ENCODE results near the gene TRAPPC2L. TPM values are rescaled to one million over a fixed set of nuclear protein-coding genes. Genes with fewer than 3 reads are reported as not detected.

TRAPPC2L gene
- total and polyA plus RNA-seq, 7 donors = 30.7 to 56.5 (median 42.1) TPM

DNA sequence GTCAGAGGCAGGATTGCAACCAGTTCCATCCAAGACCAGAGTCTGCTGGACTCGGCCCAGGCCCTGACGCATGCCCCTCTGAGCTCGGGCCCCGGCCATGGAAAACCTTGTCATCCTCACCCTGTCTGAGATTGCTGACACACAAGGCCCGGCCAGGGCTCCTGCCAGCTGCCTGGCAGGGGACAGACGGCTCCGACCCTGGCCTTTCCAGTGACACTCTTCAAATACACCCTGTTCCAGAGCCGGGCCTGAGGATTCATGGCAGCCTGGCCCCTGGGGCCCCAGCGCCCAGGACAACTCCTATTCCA, 12.7 kb downstream of the TRAPPC2L start:
- no peaks in the 10 kb centered on the region for H3K9me3 ChIP-seq
- intact Hi-C loops (cut with DNase I) = no loop called here
- WGBS, 2 donors = 74 to 89% methylated on average over 9 of the region's 9 CpGs
- TF ChIP-seq EP300 (IDR thresholded peaks at IDR 0.05) (no peak), POLR2AphosphoS5 (IDR thresholded peaks at IDR 0.05) (no peak), POLR2A (IDR thresholded peaks at IDR 0.05) (no peak)
- TF ChIP-seq, protein P1, sequence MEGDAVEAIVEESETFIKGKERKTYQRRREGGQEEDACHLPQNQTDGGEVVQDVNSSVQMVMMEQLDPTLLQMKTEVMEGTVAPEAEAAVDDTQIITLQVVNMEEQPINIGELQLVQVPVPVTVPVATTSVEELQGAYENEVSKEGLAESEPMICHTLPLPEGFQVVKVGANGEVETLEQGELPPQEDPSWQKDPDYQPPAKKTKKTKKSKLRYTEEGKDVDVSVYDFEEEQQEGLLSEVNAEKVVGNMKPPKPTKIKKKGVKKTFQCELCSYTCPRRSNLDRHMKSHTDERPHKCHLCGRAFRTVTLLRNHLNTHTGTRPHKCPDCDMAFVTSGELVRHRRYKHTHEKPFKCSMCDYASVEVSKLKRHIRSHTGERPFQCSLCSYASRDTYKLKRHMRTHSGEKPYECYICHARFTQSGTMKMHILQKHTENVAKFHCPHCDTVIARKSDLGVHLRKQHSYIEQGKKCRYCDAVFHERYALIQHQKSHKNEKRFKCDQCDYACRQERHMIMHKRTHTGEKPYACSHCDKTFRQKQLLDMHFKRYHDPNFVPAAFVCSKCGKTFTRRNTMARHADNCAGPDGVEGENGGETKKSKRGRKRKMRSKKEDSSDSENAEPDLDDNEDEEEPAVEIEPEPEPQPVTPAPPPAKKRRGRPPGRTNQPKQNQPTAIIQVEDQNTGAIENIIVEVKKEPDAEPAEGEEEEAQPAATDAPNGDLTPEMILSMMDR (IDR thresholded peaks at IDR 0.05) = no peak
- no peak overlapping the region for H3K4me3 ChIP-seq
- H3K27ac ChIP-seq = no peak overlapping the region
- peaks cover 0 to 36% (median 7%) of the 10 kb centered on the region in 3 donors for H3K27me3 ChIP-seq
- H3K4me1 ChIP-seq = no peaks in the 10 kb centered on the region
- H3K36me3 ChIP-seq = no peaks in the 10 kb centered on the region
- DNase-seq = no peak

DNA sequence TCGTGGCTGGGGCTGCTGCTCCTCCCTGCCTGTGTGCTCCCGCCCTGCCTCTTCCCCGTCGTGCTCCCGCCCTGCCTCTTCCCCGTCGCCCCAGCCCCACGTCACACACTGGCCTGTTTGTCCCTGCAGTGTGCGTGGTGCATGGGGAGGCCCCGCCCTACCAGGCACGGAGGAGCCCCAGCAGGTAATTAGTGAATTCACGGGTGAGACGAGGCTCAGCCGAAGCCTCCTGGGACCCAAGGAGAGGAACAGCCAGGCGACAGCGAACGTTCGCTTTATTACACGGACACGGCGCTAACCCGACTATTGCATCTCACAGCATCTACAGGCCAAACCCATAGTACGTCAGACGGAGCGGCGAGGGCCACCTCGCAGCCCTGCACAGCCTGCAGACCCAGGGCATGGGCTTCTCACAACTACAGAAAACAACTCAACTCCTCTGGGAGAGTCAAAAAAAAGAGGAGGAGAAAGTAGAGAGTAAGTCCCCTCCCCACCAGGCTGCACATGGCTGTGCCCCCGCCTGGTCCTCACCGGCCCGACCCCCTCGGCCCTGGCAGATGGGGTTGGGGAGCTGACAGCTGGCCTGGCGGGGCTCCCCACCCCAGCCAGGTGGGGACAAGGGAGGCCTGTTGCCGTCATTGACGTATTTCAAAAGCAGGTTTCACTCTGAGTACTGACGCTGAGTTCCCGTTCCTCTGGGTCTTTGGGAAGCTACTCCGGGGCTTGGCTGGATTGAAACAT, 13.9 kb downstream of the TRAPPC2L start:
- H3K27ac ChIP-seq = no peak overlapping the region
- no peaks in the 10 kb centered on the region for H3K4me1 ChIP-seq
- DNase-seq = no peak
- intact Hi-C loops (cut with DNase I) = no loop called here
- H3K36me3 ChIP-seq = no peaks in the 10 kb centered on the region
- TF ChIP-seq POLR2A (IDR thresholded peaks at IDR 0.05) (no peak), POLR2AphosphoS5 (IDR thresholded peaks at IDR 0.05) (no peak)
- TF ChIP-seq, protein P1 (IDR thresholded peaks at IDR 0.05) = no peak
- peak overlapping the region in 1 of 4 donors; percentile 15 for H3K4me3 ChIP-seq
- 19 to 35% methylated on average over 37 of the region's 37 CpGs for WGBS, 2 donors
- no peaks in the 10 kb centered on the region for H3K9me3 ChIP-seq
- peaks cover 0 to 36% (median 7%) of the 10 kb centered on the region in 3 donors for H3K27me3 ChIP-seq

DNA sequence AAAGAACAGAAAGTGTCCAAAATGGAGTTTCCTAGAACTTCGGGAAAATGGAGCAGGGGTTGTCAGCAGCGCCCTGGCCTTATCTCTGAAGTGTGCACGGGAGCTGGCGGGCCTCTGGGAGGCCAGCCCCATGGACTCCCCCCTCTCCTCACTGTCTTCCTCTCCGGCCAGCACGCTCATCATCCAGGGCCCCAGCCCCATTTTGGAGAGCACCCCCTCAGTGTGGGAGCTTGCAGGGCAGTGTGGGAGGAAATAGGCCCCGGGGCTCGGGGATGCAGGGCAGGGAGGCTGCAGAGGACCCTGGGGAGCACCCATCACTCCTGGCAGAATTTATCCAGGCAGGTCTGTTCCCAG, 14.4 kb downstream of the TRAPPC2L start:
- H3K36me3 ChIP-seq = no peaks in the 10 kb centered on the region
- no peaks in the 10 kb centered on the region for H3K9me3 ChIP-seq
- no peak for DNase-seq
- TF ChIP-seq, protein P1 (IDR thresholded peaks at IDR 0.05) = no peak
- TF ChIP-seq EP300 (IDR thresholded peaks at IDR 0.05) (no peak), POLR2AphosphoS5 (IDR thresholded peaks at IDR 0.05) (no peak), POLR2A (IDR thresholded peaks at IDR 0.05) (no peak)
- WGBS, 2 donors = 28 to 40% methylated on average over 8 of the region's 8 CpGs
- peaks cover 0 to 36% (median 7%) of the 10 kb centered on the region in 3 donors for H3K27me3 ChIP-seq
- intact Hi-C loops (cut with DNase I) = no loop called here
- no peak overlapping the region for H3K27ac ChIP-seq
- peak overlapping the region in 1 of 4 donors; percentile 15 for H3K4me3 ChIP-seq
- H3K4me1 ChIP-seq = no peaks in the 10 kb centered on the region

DNA sequence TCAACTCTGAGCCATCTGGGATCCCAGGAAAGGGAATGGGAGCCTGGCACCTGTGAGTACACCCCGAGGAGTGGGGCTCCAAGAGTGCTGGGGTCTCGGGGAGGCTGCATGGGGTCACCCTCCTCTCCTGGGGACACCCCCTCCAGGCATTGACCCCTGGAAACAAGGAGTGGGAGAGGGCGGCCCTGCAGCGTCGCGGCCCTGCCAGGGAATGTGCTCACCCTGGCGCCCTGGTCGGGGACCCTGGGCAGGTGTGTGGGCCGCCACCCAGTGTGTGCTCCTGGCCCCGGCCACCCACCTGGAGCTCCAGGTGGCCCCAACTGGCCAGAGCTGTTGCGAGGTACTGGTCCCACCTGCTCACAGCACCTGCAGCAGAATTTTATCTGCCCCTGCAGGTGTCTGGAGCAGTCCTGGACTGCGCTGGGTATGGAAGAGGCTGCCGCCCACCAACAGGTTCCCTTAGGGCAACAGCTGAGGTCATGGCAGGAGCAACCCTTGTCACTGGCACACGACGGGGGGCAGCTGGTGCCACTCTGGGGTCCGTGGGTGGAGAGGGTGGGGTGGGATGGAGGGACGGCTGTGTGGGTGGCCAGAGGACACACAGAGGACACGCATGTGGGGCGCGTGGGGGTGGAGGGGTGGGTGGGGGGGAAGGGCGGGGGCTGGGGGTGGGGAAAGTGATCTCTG, 14.9 kb downstream of the TRAPPC2L start:
- 59 to 75% methylated on average over 21 of the region's 21 CpGs for WGBS, 2 donors
- no peaks in the 10 kb centered on the region for H3K4me1 ChIP-seq

More for the DNA sequence above, 14.9 kb downstream of the TRAPPC2L start:
- TF ChIP-seq POLR2A (IDR thresholded peaks at IDR 0.05) = no peak
- TF ChIP-seq, protein P1 (IDR thresholded peaks at IDR 0.05) = no peak
- TF ChIP-seq POLR2AphosphoS5 (IDR thresholded peaks at IDR 0.05) = no peak
- TF ChIP-seq EP300 (IDR thresholded peaks at IDR 0.05) = no peak
- DNase-seq = no peak
- H3K27me3 ChIP-seq = peaks cover 0 to 36% (median 7%) of the 10 kb centered on the region in 3 donors
- no peak overlapping the region for H3K27ac ChIP-seq
- H3K4me3 ChIP-seq = no peak overlapping the region
- H3K9me3 ChIP-seq = no peaks in the 10 kb centered on the region
- intact Hi-C loops (cut with DNase I) = no loop called here
- no peaks in the 10 kb centered on the region for H3K36me3 ChIP-seq
